K562 (cell line): ENCODE results near the gene KCNJ10. TPM values are rescaled to one million over a fixed set of nuclear protein-coding genes. Genes with fewer than 3 reads are reported as not detected.

Experiments used
- ATAC-seq: fragments of 200-7000 bp; cut with Tn5 transposase; 3 replicates; pipeline ENCODE4 v1.9.1; 2020; ENCODE audit warnings: moderate library complexity
- BruUV-seq: library from RNA; stranded (reverse); fragments of 400-500 nt; replicated peaks from 2 replicates; lab custom pipeline; 2021; lab: Mats Ljungman, UMichigan
- CTCF ChIA-PET: fragments of 300-600 bp; formaldehyde crosslinking; extraction: SDS; loops from one replicate; lab custom pipeline; 2021; ENCODE audit warnings: low intra/inter-chr PET ratio; lab: Yijun Ruan, JAX
- POLR2A ChIA-PET: fragments of 300-600, 350-650 bp; sonication (Branson Sonifier 250); formaldehyde crosslinking; extraction: SDS; loops from one replicate; lab custom pipeline; 2021; ENCODE audit warnings: antibody characterized with exemption, inconsistent platforms; lab: Yijun Ruan, JAX
- DNase-seq, 4 experiments: peaks; one replicate each; pipeline versions ENCODE4 v3.0.0 to v3.0.0-alpha.2; 2011 to 2018; ENCODE audit warnings: low spot score in 3 of 4, mixed read lengths in 3 of 4; ENCODE audit errors: extremely low read depth in 1 of 4
- FAIRE-seq: peaks from 2 replicates; lab custom pipeline; 2011; peaks lifted over from hg19 to GRCh38; lab: Jason Lieb, UNC
- H2AFZ ChIP-seq: 2 replicates; pipeline ENCODE4 v1.6.0; 2011; ENCODE audit warnings: low read depth, low read length, control low read depth, inconsistent platforms
- H3K27ac ChIP-seq: fragments of 200-600 bp; 3 replicates; pipeline ENCODE4 v1.8.0; 2011; ENCODE audit warnings: low read depth, mild to moderate bottlenecking, control low read depth, inconsistent platforms, low read length, moderate library complexity, mixed read lengths; ENCODE audit errors: extremely low read depth
- H3K27me3 ChIP-seq, 2 experiments: fragments of 300-600 bp in 1 of 2; 2 replicates in 1 of 2; 3 replicates in 1 of 2; pipeline versions ENCODE4 v1.6.0 to v1.8.0; 2011; ENCODE audit warnings: inconsistent platforms in 2 of 2, low read length in 2 of 2, mild to moderate bottlenecking in 1 of 2, mixed read lengths in 1 of 2, moderate library complexity in 1 of 2; ENCODE audit not compliant: control insufficient read depth in 2 of 2, insufficient read depth in 2 of 2
- H3K36me3 ChIP-seq: fragments of 300-600 bp; 3 replicates; pipeline ENCODE4 v1.8.0; 2011; ENCODE audit warnings: mild to moderate bottlenecking, low read length, inconsistent platforms; ENCODE audit not compliant: control insufficient read depth, insufficient read depth
- H3K4me1 ChIP-seq, 2 experiments: fragments of 200-600 bp in 1 of 2; replicated peaks in 1 of 2; 2 replicates in 1 of 2; 3 replicates in 1 of 2; pipeline versions ENCODE4 v1.5.1 to v1.8.0; 2011; ENCODE audit warnings: inconsistent platforms in 2 of 2, low read length in 2 of 2, mild to moderate bottlenecking in 1 of 2, mixed read lengths in 1 of 2, moderate library complexity in 1 of 2; ENCODE audit not compliant: control insufficient read depth in 2 of 2, insufficient read depth in 2 of 2
- H3K4me2 ChIP-seq: 2 replicates; pipeline ENCODE4 v1.6.1; 2011; ENCODE audit warnings: low read length, control low read depth, inconsistent platforms, mixed read lengths; ENCODE audit not compliant: insufficient read depth
- H3K4me3 ChIP-seq: fragments of 200-600 bp; sonication (generic), shearing (Covaris generic); 2 replicates; pipeline ENCODE4 v1.5.1; 2016; ENCODE audit warnings: control low read depth, inconsistent platforms
- H3K79me2 ChIP-seq: fragments of 200-600 bp; 3 replicates; pipeline ENCODE4 v1.8.0; 2011; ENCODE audit warnings: low read length, inconsistent platforms; ENCODE audit not compliant: control insufficient read depth, insufficient read depth
- H3K9ac ChIP-seq, 2 experiments: 2 replicates each; pipeline versions ENCODE4 v1.6.0 to v1.6.1; 2011; ENCODE audit warnings: low read depth in 2 of 2, low read length in 2 of 2, control low read depth in 1 of 2, inconsistent platforms in 1 of 2, mild to moderate bottlenecking in 1 of 2, mixed read lengths in 1 of 2; ENCODE audit not compliant: insufficient read depth in 1 of 2
- H3K9me1 ChIP-seq: one replicate; pipeline ENCODE4 v1.6.0; 2011; ENCODE audit warnings: inconsistent platforms, mild to moderate bottlenecking, low read length, moderate library complexity; ENCODE audit not compliant: control insufficient read depth, insufficient read depth
- H3K9me3 ChIP-seq: replicated peaks from 2 replicates; pipeline ENCODE4 v1.5.1; 2011; ENCODE audit warnings: low read depth, low read length, inconsistent platforms; ENCODE audit not compliant: control insufficient read depth, insufficient read depth
- H4K20me1 ChIP-seq: replicated peaks from 2 replicates; pipeline ENCODE4 v1.6.1; 2011; ENCODE audit warnings: low read length, inconsistent platforms, mixed read lengths; ENCODE audit not compliant: control insufficient read depth, insufficient read depth
- DIDO1 ChIP-seq: fragments of 450-650 bp; IDR thresholded peaks from 2 replicates; pipeline ENCODE4 v1.6.1; 2016; ENCODE audit warnings: low read depth, missing biosample characterization, missing genetic modification characterization
- EZH2 ChIP-seq: IDR thresholded peaks from 2 replicates; pipeline ENCODE4 v1.6.1; 2012; ENCODE audit warnings: low read depth, mild to moderate bottlenecking, inconsistent platforms, low read length, borderline replicate concordance
- HOXB6 ChIP-seq: fragments of 250-450 bp; sonication (Bioruptor Pico); IDR thresholded peaks from 2 replicates; pipeline ENCODE4 v1.5.1; 2022; ENCODE audit warnings: mild to moderate bottlenecking, borderline replicate concordance
- PTTG1 ChIP-seq: fragments of 450-650 bp; IDR thresholded peaks from 2 replicates; pipeline ENCODE4 v1.6.1; 2016; ENCODE audit warnings: low read depth, mild to moderate bottlenecking, missing genetic modification characterization, missing compliant biosample characterization
- SRSF3 ChIP-seq: fragments of 200-400 bp; formaldehyde crosslinking; IDR thresholded peaks from 2 replicates; pipeline ENCODE4 v1.6.1; 2016; ENCODE audit warnings: mild to moderate bottlenecking, low read length, moderate library complexity; ENCODE audit not compliant: insufficient read depth
- ZBTB34 ChIP-seq: fragments of 250-450 bp; sonication (Bioruptor Pico); IDR thresholded peaks from 2 replicates; pipeline ENCODE4 v1.8.0; 2021; ENCODE audit warnings: mild to moderate bottlenecking, moderate library complexity
- WGBS: fragments of 100-300 bp; shearing (Covaris generic); methylation state at CpG from one replicate; pipeline ENCODE4 v1.1.6; 2016; ENCODE audit warnings: low coverage, mixed read lengths; ENCODE audit not compliant: insufficient coverage; ENCODE audit errors: missing lambda C conversion rate; 5-methylcytosine and 5-hydroxymethylcytosine counted together
- in situ Hi-C: fragments of 300-500 bp; cut with MboI; formaldehyde crosslinking; loops from 4 replicates; pipeline ENCODE4 v1.15.0; 2018; ENCODE audit warnings: inconsistent platforms, mixed read lengths
- intact Hi-C: fragments of 100-400 bp; cut with micrococcal nuclease; formaldehyde crosslinking; loops from 2 replicates; pipeline ENCODE4 v1.14.2; 2022
- polyA plus RNA-seq, 8 experiments: library from polyadenylated mRNA; depleted of rRNA in 4 of 8; stranded (reverse) in 5 of 8; unstranded in 3 of 8; fragments of >200 nt; fragmentation: Nextera tagmentation in 2 of 8; fragmentation: Illumina TruSeq in 1 of 8; extraction: Ambion mirVana in 2 of 8; extraction: Trizol in 1 of 8; gene quantifications; 2 replicates each; pipeline versions ENCODE4 v1.2.1 to v1.2.3, GENCODE V29; 2011 to 2014; ENCODE audit warnings: inconsistent platforms in 1 of 8, missing spikeins in 1 of 8
- total RNA-seq, 7 experiments: library from RNA; depleted of rRNA in 6 of 7; stranded (reverse); fragments of >200 nt in 6 of 7; fragmentation: Illumina TruSeq in 2 of 7; extraction: Trizol in 2 of 7; gene quantifications; 2 replicates each; pipeline versions ENCODE4 v1.2.1 to v1.2.3, GENCODE V29; 2011 to 2021; ENCODE audit warnings: low replicate concordance in 1 of 7
- TF ChIP-seq, protein P1 (sequence below), 2 experiments: fragments of 150-350 bp in 1 of 2; IDR thresholded peaks; 2 replicates each; pipeline ENCODE4 v1.6.1; 2012 to 2016; ENCODE audit warnings: low read depth in 2 of 2, low read length in 2 of 2, mild to moderate bottlenecking in 1 of 2, moderate library complexity in 1 of 2

The KCNJ10 gene
- total and polyA plus RNA-seq, 9 of the 15 experiments (the other 6 are each of a cell fraction or from before 2014, with no cell fraction given), result 0.06 to 0.11 TPM; not detected in 7

DNA sequence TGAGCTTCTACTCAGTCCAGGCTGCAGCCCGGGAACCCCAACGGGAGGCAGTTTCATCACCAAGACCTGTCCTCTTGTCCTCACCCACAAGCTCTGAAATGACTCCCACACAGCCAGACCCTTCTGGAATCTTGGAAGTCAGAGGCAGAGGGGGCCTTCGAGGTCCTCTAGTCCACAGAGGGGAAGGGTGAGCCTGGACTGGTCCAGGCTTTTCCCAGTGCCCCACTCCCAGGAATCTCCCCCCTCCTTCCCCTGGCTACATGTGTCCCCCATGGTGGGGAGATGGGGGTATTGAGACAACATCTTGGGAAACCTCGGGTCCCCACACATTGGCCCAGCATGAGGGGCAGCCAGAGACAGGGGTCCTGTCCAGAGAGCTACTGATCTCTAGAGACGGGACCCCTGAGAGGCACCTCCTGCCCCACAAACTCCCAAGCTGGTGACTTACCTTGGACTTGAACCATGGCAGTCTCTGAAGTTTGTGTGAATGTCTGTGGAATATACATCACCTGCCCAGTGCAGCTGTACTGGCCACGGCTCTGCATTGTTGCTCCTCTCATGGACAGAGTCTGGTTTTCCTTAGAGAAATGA lies 96.5 kb downstream of the KCNJ10 start:
- Histone ChIP-seq H3K36me3 (no peaks in the 10 kb centered on the region), H3K27me3 (peaks cover 7 to 47% of the 10 kb centered on the region in 2 experiments; a peak in 4 of 5 replicates), H3K9me1 (no peaks in the 10 kb centered on the region), H4K20me1 (peaks cover 5% of the 10 kb centered on the region; the same call in 1 of the 2 replicates), H3K9ac (no peak overlapping the region), H3K4me2 (no peak overlapping the region), H2AFZ (no peak overlapping the region), H3K79me2 (no peaks in the 10 kb centered on the region), H3K4me3 (no peak overlapping the region), H3K9me3 (no peaks in the 10 kb centered on the region), H3K4me1 (no peaks in the 10 kb centered on the region), H3K27ac (no peak overlapping the region)
- DNase-seq (no peak), FAIRE-seq (no peak), ATAC-seq (no peak)
- ChIA-PET POLR2A (interaction anchor here (0.8 kb wide), 1 partner anchor 8 kb away, joined by 3 read pairs; no protein-coding TSS in a partner anchor), CTCF (no interaction called here)
- 0% methylated on average over 6 of the region's 6 CpGs for WGBS
- BruUV-seq, result no TSS peak
- in situ Hi-C loops (no loop called here), intact Hi-C loops (no loop called here)
- no peak for TF ChIP-seq EZH2
- TF ChIP-seq, protein P1, sequence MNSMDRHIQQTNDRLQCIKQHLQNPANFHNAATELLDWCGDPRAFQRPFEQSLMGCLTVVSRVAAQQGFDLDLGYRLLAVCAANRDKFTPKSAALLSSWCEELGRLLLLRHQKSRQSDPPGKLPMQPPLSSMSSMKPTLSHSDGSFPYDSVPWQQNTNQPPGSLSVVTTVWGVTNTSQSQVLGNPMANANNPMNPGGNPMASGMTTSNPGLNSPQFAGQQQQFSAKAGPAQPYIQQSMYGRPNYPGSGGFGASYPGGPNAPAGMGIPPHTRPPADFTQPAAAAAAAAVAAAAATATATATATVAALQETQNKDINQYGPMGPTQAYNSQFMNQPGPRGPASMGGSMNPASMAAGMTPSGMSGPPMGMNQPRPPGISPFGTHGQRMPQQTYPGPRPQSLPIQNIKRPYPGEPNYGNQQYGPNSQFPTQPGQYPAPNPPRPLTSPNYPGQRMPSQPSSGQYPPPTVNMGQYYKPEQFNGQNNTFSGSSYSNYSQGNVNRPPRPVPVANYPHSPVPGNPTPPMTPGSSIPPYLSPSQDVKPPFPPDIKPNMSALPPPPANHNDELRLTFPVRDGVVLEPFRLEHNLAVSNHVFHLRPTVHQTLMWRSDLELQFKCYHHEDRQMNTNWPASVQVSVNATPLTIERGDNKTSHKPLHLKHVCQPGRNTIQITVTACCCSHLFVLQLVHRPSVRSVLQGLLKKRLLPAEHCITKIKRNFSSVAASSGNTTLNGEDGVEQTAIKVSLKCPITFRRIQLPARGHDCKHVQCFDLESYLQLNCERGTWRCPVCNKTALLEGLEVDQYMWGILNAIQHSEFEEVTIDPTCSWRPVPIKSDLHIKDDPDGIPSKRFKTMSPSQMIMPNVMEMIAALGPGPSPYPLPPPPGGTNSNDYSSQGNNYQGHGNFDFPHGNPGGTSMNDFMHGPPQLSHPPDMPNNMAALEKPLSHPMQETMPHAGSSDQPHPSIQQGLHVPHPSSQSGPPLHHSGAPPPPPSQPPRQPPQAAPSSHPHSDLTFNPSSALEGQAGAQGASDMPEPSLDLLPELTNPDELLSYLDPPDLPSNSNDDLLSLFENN (IDR thresholded peaks at IDR 0.05; ENCODE audit: low read depth in 2 of 2, low read length in 2 of 2), result no peak
- no peak for TF ChIP-seq DIDO1 (tag)
- TF ChIP-seq HOXB6, result no peak
- no peak for TF ChIP-seq ZBTB34 (CRISPR knock-in tag)
- TF ChIP-seq SRSF3, result no peak
- TF ChIP-seq PTTG1 (tag), result no peak
